ENCODE data around the gene KIF16B.
A peak's percentile ranks its signal among the peaks of the same experiment; 100 is the strongest.
"Not testable (repeated sequence)": the region's sequence is repeated elsewhere in the genome, so short reads cannot be mapped to it uniquely, and the experiment has no call there.

Gene KIF16B

DNA sequence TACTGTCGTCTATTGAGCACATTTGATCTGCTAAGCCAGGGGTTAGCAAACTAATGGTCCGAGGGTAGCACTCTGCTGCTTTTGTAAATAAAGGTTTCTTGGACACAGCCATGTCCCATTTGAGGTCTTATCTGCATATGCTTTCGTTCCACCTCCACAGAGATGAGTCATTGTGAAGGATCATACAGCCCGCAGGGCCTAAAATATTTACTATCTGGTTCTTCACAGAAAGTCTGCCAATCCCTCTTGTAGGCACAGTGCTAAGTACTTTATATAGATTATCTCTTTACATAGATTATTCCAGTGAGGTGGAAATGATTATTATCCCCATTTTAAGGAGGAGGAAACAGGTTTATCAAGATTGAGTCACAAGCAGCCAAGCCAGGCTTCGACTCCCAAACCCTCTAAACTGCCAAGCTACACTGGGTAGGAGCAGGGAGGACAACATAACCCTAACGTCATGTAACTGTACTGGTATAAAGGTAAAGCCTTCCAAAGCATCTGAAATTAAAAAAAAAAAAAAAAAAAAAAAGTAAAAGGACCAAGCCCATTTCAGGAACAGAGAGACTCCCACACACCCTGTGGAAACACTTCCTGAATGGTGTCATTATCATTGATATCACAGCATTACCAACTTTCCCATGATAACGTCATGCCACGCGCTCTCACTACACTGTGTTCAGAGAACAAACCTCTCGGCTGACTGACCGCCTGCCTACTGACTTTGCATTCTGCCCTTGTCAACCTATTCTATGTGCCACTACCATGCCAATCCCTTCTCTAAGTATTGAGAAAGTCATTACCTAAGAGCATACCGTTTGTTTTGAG lies 101.0 kb downstream of the KIF16B start:
- no peak for DNase-seq

DNA sequence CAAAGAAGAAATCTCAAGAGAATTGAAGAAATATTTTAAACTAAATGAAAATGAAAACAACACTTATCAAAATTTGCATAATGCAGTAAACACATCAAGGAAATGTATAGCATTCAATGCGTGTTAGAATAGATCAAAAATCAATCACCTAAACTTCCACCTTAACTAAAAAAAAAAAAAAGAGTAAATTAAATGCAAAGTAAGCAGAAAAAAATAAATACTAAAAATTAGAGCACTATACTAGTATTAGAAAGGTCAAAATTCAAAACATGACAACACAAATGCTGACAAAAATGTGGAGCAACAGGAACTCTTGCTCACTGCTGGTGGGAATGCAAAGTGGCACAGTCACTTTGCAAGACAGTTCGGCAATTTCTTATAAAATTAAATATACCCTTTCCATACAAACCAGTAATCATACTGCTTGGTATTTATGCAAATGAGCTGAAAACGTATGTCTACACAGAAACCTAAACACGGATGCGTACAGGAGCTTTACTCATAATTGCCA lies 103.8 kb downstream of the KIF16B start:
- no peak for DNase-seq

DNA sequence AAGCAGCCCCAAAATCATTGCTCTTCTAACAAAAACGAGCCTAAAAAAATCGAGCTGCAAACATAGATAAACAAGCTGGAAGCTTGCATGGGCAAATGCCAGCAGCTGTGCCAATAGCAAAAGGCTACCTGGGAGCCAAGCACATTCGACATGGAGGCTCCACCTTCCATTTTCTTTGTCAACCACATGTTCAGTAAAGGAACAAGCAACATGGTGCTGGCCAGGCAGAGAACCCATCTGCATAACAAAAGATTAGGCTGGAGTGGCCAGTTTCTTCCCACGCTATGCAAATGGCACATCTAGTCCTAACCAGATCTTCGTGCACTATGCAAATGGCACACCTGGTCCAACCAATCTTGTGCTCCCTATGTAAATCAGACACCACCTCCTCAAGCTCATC lies 110.5 kb downstream of the KIF16B start:
- no peak for DNase-seq

DNA sequence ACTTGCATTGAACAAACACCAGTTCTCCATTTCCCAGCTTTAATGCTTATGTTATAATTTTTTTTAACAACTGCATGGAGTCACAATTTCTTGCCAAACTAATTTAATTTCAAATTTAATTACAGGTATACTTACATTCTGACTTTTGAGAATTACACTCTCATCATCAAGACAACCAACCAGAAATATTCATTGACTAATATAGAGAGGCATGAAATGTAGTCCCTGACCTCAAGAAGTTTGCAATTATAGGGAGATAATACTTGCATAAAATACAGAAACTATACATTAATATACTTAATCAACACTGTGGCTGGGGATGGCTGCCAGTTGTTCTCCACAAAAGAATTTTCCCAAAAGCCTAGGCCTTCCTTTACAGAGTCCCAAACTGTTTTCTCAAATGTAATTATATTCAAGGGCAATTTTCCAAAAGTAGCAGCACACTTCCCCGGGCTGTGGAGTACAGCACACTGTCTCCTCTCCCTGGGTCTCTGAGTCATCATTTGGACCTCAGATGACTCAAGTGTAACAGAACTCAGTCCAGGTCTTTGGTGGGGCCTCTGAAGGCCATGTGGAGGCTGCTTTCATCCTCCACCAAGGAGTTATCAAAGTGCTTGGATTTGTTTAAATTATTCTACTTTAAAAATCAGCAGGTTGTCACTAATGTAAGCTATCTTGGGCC lies 114.1 kb downstream of the KIF16B start:
- no peak for DNase-seq

DNA sequence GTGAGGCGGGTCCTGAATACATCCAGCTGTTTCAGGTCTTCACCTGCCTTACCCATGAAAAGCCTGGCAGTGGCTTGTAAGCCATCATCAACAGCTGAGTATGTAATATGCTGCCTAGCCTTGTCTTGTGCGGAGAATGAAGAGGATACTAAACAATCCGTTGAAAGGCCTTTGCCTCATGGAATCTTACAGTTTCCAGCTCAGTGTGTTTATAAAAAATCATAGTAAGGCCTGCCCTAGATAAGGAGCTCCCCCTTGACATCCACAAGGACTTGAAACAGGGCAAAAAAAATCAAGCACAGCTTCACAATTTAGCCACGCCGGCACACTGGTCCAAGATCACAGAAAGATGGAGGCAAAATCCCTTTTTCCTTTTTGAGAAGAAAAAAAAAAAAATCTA lies 115.7 kb downstream of the KIF16B start:
- DNase-seq = no peak

DNA sequence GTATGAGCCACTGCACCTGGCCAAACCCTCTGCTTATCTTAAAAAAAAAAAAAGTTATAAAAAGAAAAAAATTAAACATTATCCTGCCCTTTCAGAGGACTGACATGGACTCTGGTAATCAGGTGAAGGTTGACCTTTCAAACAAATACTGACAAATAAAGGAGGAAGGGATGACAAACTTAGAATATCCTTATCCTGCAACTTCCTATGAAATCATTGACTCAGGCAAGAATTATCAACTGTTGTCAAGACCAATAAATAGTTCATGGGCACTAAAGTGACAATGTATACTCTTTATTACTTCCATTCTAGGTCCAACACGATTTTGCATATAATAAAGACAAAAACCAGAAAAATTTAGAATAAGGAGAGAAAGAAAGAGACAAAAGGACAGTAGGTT lies 117.9 kb downstream of the KIF16B start:
- DNase-seq = no peak

DNA sequence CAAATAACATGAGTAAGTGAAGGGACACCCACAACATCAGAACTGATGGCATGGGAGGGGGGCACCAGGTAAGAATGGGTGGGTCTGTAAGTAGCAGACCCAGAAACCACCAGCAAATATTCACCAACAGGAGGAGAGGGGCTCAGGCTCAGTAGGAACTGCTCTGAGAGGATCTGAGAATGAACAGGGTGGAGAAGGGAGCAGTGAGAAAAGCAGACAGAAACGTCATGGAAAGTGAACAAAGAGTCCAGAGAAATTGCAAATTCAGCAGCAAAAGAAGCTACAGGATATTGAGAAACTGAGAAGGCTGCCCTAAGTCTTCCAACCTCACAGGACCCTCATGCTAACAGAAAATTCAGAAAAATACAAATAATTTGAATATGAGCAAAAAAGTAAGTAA lies 121.3 kb downstream of the KIF16B start:
- no peak for DNase-seq

DNA sequence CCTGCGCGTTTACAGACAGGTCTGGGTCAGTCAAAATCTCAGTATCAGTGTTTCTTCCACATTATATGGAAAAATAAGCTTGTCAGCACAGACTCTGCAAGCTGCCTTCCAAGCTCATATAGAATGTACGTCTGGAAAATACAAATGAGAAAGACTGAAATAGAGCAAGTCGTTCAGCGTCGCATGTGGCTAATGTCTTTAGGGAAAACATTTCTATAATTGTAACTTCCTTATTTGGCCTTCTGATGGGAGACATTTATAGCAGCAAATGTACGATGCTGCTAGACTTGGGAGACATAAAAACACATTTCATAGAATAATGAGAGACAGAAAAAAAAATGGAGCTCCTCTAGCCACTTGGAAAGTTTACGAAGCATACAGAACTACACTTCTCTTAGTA lies 122.2 kb downstream of the KIF16B start:
- DNase-seq = no peak

DNA sequence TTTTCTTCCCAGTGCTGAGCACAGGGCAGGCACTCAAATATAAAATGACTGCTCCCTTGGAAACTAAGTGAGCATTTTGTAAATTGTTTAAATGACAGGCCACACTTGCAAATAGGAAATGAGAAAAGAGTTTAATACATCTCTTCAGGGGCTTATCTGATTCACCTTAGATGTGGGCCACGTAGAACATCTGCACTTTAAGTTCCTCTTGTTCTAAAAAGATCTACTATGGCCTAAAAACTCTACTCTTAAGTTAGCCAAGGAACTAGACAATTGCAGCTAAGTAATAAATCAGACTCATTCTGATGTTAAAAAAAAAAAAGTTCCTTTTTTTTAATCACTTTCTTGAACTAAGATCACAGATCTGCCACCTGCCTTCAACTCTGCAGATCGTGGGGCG lies 126.3 kb downstream of the KIF16B start:
- no peak for DNase-seq

DNA sequence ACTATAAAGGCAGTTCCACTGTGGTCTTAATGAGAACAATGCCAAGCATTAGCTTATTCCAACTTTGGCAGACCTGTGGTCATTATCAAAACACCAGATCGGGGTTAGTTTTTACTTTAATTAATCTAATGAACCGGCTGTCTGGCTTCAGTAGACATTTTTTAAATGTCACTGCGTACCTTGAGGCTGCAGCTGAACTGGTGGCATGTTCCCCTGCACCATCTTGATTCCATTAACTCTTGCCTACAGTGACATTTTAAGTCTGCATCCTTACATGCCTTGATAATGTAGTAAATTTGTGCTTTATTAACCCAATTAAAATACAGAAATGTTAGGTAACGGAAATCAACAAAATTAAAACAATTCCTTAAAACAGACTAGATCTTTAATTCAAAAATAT lies 127.0 kb downstream of the KIF16B start:
- no peak for DNase-seq

DNA sequence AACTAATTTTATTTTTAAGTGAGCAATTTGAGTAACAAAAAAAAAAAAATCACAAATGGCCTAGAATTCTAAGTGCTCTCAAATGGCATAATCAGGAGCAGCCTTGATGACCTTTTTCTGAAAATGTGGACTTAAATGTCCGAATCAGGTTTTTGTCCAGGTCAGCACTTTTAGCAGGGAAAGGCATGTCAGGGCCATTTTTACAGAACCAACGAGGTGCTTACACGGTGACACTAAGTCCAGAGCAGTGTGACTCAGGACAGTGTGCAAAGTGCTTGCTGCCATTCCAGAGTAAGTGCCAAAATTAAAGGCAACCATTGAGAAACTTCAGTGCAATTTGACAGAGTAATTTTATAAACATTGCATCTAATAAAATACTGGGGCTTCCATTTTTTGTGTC lies 127.8 kb downstream of the KIF16B start:
- DNase-seq = no peak

DNA sequence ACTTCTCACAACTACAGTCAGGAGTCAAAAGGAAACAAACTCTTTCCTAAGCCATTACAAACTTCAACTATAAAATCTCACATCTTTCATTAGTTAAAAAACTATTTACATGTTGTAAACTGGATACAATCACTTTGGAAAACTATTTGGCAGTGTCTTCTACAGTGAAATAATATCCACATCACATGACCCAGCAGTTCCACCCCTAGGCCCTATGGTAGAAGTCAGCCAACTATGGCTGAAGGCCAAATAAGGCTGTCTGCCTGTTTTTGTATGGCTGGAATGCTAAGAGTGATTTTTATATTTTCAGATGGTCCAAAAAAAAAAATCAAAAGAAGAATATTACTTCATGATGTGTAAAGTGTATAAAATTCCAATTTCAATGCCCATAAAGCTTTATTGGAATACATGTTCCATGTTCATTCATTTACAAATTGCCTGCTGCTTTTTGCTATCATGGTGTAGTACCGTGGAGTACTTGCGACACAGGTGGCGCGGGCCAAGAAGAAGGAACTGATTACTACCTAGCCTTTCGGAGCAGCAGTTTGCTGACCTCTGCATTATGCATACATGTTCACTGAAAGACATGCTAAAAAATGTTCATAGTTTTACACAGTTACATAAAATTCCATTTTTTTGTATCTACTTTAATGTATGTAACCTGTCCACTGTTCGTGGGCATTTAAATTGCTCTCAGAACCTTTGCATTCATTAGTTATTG lies 129.0 kb downstream of the KIF16B start:
- DNase-seq = no peak

DNA sequence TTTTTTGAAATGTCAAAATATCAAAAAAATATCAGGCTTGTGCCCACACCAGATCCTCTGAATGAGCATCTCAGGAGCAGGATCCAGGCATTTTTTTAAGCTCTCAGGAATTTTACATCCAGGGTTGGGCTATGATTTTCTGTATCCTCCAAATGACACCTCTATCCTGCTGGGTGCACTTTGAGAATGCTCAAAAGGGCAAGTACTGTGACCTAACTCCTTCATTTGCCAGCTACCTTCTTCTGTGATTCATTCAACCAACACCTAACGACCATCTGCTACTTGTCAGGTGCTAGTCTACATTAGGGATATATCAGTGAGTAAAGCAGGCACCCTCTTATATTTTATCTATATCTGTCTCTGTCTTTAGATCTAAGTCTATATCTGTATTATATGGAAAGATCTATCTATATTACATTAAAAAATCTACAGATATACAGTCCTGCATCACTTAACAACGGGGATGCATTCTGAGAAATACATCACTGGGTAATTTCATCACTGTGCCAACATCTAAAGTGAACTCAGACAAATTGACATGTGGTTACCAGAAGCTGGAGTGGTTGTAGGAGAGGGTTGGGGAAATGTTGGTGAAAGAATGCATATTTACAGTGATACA lies 131.6 kb downstream of the KIF16B start:
- DNase-seq = no peak

DNA sequence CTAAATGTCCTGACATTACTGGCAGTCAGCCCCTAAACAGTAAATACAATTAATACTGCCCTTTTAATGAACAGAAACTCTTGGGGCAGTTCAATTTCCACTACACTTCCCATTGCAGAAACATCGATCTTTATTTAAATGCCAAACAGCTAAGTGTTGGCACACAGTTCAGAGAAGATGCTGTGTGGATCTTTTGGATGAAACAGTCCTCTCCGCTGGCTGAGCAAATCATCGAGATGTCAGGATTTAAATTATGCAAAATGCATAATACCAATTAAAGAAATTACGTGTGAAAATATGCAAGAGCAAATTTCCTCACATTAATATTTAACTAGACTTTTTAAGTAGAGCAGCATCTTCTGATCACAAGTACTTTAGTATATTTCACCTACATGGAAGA lies 132.6 kb downstream of the KIF16B start:
- no peak for DNase-seq

DNA sequence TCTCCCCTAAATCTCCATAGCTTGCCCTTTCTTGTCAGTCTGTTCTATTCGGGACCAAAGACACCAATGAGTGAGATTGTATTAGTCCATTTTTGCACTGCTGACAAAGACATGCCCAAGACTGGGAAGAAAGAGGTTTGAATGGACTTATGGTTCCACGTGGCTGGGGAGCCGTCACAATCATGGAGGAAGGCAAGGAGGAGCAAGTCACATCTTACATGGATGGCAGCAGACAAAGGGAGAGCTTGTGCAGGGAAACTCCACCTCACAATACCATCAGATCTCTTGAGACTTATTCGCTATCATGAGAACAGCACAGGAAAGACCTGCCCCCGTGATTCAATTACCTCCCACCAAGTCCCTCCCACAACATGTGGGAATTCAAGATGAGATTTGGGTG lies 133.7 kb downstream of the KIF16B start:
- DNase-seq = not testable (repeated sequence)

DNA sequence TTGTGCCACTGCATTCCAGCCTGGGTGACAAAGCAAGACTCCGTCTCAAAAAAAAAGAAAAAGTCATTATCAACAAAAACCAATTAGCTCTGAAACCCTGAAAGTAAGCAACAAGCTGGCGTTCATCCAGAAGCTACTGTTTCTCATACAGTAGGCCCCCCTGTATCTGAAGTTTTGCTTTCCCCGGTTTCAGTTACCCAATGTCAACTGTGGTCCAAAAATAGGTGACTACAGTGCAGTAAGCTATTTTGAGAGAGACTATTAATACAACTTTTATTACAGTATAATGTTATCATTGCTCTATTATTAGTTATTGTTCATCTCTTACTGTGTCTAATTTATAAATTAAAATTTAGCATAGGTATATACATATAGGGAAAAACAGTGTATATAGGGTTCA lies 135.1 kb downstream of the KIF16B start:
- DNase-seq = no peak

DNA sequence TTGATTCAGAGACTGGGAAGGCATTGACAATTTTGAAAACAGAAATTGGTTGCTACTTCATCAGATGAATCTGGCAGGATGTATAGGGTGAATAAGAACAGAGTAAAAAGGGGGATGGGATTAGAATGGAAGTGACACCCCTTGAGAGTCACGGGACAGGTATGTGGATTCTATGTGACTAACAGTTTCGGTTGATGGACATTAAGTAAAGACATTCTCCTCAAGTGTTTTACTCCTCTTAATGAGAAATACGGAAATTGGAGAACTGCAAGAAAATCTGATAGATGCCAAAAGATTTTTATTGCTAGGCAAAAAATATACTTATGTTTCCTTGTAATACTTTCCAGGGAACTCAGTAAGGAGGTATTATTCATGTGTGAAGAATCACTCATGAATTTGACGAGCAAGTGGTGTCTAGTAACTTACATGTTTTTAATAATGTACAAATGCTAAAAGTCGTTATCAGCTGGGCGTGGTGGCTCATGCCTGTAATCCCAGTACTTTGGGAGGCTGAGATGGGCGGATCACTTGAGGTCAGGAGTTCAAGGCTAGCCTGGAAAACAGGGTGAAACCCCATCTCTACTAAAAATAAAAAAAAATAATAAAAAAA lies 135.8 kb downstream of the KIF16B start:
- no peak for DNase-seq

DNA sequence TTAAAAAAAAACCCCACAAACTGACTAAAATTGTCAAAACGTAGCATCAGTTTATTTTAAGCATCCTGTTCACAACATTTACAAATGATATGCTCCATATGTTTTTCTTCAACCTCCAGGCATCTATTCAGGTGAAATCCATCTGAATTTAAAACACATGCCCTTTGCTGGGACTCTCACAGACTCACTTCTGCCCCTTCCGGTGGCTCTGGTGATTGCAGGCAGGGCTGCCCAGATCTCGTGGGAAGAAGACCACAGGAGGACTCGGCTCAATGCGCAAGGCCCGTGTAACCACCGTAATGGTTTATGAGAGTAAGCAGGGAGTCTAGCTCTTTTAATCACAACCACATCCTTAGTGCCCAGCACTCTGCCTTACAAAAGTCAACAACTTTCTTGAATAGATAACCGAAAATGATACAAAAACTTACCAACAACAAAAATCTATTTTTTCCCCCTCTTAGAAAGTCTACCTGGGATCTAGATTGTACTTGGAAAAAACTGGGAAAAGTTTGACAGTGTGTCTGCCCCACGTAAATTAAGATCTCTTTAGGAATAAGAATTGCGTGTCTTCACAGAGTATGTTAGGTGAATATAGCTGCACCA lies 139.1 kb downstream of the KIF16B start:
- peak; percentile 17 for DNase-seq

DNA sequence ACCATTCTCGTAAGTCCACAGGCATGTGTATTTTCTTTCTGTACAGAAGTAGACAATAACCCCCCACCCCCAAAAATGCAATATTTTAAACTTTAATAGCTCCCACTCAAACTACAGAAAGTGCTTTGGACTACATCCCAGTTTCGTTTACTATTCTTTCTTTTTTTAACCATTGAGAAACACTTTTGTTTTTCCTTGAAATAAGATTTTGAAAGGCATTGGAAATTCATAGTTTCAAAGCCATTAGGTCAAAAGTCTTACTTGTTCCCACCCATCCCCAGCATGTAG lies 140.0 kb downstream of the KIF16B start:
- no peak for DNase-seq

DNA sequence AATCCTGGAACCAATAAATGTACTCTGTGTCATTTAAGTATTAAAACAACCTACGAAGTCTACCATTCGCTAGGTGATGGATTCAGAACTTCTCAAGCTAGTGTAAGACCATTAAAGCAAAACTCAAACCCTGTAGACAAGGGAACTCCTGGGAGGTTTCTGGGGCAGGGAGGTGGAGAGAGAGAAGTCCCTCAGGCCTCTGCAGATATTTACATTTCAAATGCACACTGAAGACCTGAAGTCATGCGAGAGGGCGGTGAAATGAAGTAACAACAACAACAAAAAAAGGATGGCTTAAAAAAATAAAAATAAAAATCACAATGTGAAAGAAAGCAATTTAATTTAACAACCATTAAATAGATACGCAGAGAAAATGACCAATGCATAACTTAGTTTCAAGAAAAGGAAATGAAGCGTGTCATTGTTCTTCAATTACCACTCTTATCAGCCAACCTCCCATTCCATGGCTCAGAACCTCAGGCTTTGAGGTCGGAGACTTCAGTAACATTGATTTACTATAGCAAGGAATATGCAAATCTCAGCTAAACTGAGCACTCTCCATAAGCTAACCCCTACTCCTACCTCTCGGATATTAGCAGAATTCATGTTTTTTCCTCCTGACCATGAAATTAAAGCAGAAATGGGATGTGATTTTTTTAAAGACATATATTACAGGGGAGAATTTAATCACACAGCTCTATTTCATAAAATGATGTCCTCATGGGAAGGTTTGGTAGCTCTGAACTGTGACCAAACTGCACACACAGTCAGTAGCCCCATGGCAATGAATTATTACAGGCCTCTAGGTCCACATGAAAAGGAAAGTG lies 140.6 kb downstream of the KIF16B start:
- no peak for DNase-seq

DNA sequence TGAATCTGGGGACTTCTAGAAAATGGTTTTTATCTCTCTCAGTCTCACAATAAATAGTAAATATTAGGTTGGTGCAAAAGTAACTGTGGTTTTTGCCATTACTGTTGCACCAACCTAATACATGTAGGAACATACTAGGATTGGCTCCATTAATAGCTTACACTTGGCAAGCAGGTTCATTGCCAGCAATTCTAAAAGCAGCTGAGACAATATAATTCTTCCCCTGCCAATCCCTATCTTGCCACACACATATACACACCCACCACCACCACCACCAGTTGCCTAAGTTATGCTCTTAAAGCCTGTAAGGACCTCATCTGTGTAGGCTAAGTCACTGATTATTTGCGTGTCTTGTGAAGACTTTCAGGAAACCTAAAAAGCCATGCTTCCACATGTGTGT lies 145.1 kb downstream of the KIF16B start:
- DNase-seq = no peak

DNA sequence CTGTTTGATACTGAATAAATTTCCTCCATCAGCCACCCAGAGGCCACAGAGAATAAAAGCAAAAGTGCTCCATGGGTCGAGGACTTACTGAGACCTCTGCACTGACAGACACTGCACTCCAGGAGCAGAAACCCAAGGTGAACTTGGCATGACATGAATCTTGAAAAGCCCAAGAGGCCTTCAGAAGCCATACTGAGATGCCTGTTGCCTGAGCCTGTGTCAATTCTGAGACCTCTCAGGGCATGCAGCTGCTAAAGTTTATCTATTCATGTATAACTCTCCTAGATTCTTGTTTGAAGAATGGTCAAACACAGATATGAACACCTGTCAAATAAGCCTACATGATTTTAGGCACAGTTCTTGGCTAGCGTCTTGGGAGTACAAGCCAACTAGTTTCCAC lies 145.7 kb downstream of the KIF16B start:
- no peak for DNase-seq
